ENCODE results near the gene EPHA2.

DNA sequence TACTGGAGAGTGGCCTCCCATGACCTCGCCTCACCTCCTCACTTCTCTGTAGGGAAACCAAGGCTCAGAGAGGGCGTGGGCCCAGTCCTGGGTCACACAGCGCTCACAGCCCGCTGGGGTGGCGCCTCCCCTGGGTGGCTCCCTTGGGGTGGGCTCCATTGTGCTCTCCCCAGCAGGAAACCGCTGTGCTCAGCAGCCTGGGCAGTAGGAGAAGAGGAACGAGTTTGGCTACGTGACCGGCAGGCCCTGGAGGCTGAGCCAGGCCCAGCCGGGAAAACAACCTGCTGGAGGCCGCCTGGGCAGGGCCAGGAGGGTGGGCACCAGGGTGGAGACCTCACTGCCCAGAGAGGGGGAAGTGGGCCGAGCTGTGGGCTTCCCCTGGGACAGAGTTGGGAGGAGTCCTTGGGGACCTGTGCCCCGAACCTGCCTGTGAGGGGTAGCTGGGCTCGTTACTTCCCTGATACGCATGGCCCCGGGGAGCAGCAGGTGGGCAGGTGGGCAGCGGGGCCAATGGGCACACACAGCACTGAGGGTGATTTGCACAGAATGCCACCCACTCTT is 67.4 kb downstream of the EPHA2 start:
- TF ChIP-seq, protein P1, sequence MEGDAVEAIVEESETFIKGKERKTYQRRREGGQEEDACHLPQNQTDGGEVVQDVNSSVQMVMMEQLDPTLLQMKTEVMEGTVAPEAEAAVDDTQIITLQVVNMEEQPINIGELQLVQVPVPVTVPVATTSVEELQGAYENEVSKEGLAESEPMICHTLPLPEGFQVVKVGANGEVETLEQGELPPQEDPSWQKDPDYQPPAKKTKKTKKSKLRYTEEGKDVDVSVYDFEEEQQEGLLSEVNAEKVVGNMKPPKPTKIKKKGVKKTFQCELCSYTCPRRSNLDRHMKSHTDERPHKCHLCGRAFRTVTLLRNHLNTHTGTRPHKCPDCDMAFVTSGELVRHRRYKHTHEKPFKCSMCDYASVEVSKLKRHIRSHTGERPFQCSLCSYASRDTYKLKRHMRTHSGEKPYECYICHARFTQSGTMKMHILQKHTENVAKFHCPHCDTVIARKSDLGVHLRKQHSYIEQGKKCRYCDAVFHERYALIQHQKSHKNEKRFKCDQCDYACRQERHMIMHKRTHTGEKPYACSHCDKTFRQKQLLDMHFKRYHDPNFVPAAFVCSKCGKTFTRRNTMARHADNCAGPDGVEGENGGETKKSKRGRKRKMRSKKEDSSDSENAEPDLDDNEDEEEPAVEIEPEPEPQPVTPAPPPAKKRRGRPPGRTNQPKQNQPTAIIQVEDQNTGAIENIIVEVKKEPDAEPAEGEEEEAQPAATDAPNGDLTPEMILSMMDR (IDR thresholded peaks at IDR 0.05): no peak
- TF ChIP-seq ZFX (IDR thresholded peaks at IDR 0.05; ENCODE audit: borderline replicate concordance): no peak
